Measurements from ENCODE around the gene ADAMTS4. TPM values are rescaled to one million over a fixed set of nuclear protein-coding genes. Genes with fewer than 3 reads are reported as not detected.

The ADAMTS4 gene
- total RNA-seq, 2 experiments from 2014 or later: 0.28 to 0.60 TPM

- peaks cover 29% of the 10 kb centered on the region for H3K36me3 Mint-ChIP-seq (ENCODE audit: low read depth)
- no peaks in the 10 kb centered on the region for H3K9me3 Mint-ChIP-seq
- no peak overlapping the region for H3K27ac ChIP-seq (ENCODE audit: low read depth in 1 of 2, low read length in 2 of 2)
These were observed 29.2 kb upstream of the ADAMTS4 start for GRCh38 chr1:161228032-161228431.

GRCh38 chr1:161227196-161227871 lies 28.5 kb upstream of the ADAMTS4 start:
- peaks cover 23% of the 10 kb centered on the region for H3K36me3 ChIP-seq (ENCODE audit: insufficient read depth, low read length)
- POLR2A ChIA-PET: interaction anchor here (1.1 to 3.5 kb wide), 9 partner anchors 11 to 155 kb away, joined by 3 to 95 read pairs (median 20); partner anchors contain the start of genes FCER1G, NDUFS2, PPOX and SDHC
- CTCF ChIA-PET: interaction anchor here (0.8 to 3.3 kb wide), 8 partner anchors 8 to 155 kb away, joined by 3 to 43 read pairs (median 14); partner anchors contain the start of genes NDUFS2 and PPOX

More at GRCh38 chr1:161228032-161228431, 29.2 kb upstream of the ADAMTS4 start:
- H3K4me3 ChIP-seq (ENCODE audit: low read length): no peak overlapping the region
- ChIA-PET CTCF (interaction anchor here (1.4 to 3.3 kb wide), 3 partner anchors 26 to 151 kb away, joined by 3 to 43 read pairs (median 30); partner anchors contain the start of gene NDUFS2), POLR2A (interaction anchor here (1.1 to 3.4 kb wide), 3 partner anchors 26 to 154 kb away, joined by 3 to 33 read pairs (median 5); partner anchors contain the start of gene NDUFS2)
- H3K36me3 ChIP-seq (ENCODE audit: insufficient read depth, low read length): peaks cover 23% of the 10 kb centered on the region
- H3K9me3 ChIP-seq (ENCODE audit: control insufficient read depth in 1 of 2, insufficient read depth in 1 of 2, low read length in 2 of 2): no peaks in the 10 kb centered on the region
- H3K4me1 Mint-ChIP-seq (ENCODE audit: low read depth): peaks cover 39% of the 10 kb centered on the region
- H3K27me3 ChIP-seq (ENCODE audit: control insufficient read depth in 1 of 2, insufficient read depth in 2 of 2, low read length in 2 of 2): no peaks in the 10 kb centered on the region
- H3K27me3 Mint-ChIP-seq: no peaks in the 10 kb centered on the region
- intact Hi-C loops (cut with DNase I, micrococcal nuclease): loop anchor here (2.0 to 10.0 kb wide), 3 partner anchors 63 to 517 kb away; partner anchors contain the start of gene DUSP12 (in 2 of the 2)
- TF ChIP-seq CTCF (IDR thresholded peaks at IDR 0.05): no peak
- peaks cover 32% of the 10 kb centered on the region for H3K4me1 ChIP-seq (ENCODE audit: insufficient read depth, low read length)
- DNase-seq: no peak
- peak overlapping the region; percentile 33 for H3K27ac Mint-ChIP-seq
- ATAC-seq (ENCODE audit: poor library complexity): no peak
- no peak overlapping the region for H3K4me3 Mint-ChIP-seq

More at GRCh38 chr1:161227196-161227871, 28.5 kb upstream of the ADAMTS4 start:
- ATAC-seq (ENCODE audit: poor library complexity) (peak; percentile 45), DNase-seq (peak; percentile 79 to 96 (median 90))
- no peak overlapping the region for H3K4me3 ChIP-seq (ENCODE audit: low read length)
- peaks cover 29% of the 10 kb centered on the region for H3K36me3 Mint-ChIP-seq (ENCODE audit: low read depth)
- H3K4me3 Mint-ChIP-seq: peak overlapping the region; percentile 80
- H3K27ac ChIP-seq (ENCODE audit: low read depth in 1 of 2, low read length in 2 of 2): peak overlapping the region in 1 of 2 donors; percentile 42
- peak overlapping the region; percentile 33 for H3K27ac Mint-ChIP-seq
- peaks cover 32% of the 10 kb centered on the region for H3K4me1 ChIP-seq (ENCODE audit: insufficient read depth, low read length)
- H3K9me3 ChIP-seq (ENCODE audit: control insufficient read depth in 1 of 2, insufficient read depth in 1 of 2, low read length in 2 of 2): no peaks in the 10 kb centered on the region
- TF ChIP-seq CTCF (IDR thresholded peaks at IDR 0.05): peak; percentile 90
- H3K9me3 Mint-ChIP-seq: no peaks in the 10 kb centered on the region
- H3K27me3 ChIP-seq (ENCODE audit: control insufficient read depth in 1 of 2, insufficient read depth in 2 of 2, low read length in 2 of 2): no peaks in the 10 kb centered on the region
- intact Hi-C loops (cut with DNase I, micrococcal nuclease): loop anchor here (1.0 to 10.0 kb wide), 6 partner anchors 25 to 517 kb away; partner anchors contain the start of genes DUSP12 (in 2 of the 2) and NDUFS2 (in 1 of the 2)
- no peaks in the 10 kb centered on the region for H3K27me3 Mint-ChIP-seq
- peaks cover 39% of the 10 kb centered on the region for H3K4me1 Mint-ChIP-seq (ENCODE audit: low read depth)
